Transverse colon (tissue), 4 donors: ENCODE measurements around the gene RAB3D. TPM values are rescaled to one million over a fixed set of nuclear protein-coding genes. Genes with fewer than 3 reads are reported as not detected.
"Not testable (repeated sequence)": the region's sequence is repeated elsewhere in the genome, so short reads cannot be mapped to it uniquely, and the experiment has no call there.

Source experiments
- DNase-seq: peaks from one replicate; pipeline ENCODE4 v3.0.0-alpha.2; 2019
- H3K27ac ChIP-seq, 4 donors: fragments of 200-600 bp; sonication (generic); 2 replicates each; pipeline ENCODE4 v1.5.1; 2016 to 2018; ENCODE audit warnings: inconsistent platforms in 4 of 4
- H3K27me3 ChIP-seq: fragments of 200-600 bp; sonication (generic); 2 replicates; pipeline ENCODE4 v1.5.1; 2017; ENCODE audit warnings: inconsistent platforms
- H3K36me3 ChIP-seq, 4 donors: fragments of 200-600 bp; sonication (generic); 2 replicates each; pipeline ENCODE4 v1.5.1; 2017 to 2019; ENCODE audit warnings: inconsistent platforms in 4 of 4
- H3K4me1 ChIP-seq, 4 donors: fragments of 200-600 bp; sonication (generic); 2 replicates each; pipeline ENCODE4 v1.5.1; 2017 to 2020; ENCODE audit warnings: inconsistent platforms in 4 of 4
- H3K4me3 ChIP-seq, 4 donors: fragments of 200-600 bp; sonication (generic); 1 replicate in 1 of 4; 2 replicates in 3 of 4; pipeline versions ENCODE4 v1.5.1 to v1.6.1; 2017 to 2019; ENCODE audit warnings: inconsistent platforms in 4 of 4
- H3K9me3 ChIP-seq, 2 donors: fragments of 200-600 bp; sonication (generic); 2 replicates each; pipeline ENCODE4 v1.5.1; 2017 to 2019; ENCODE audit warnings: inconsistent platforms in 2 of 2
- CTCF ChIP-seq, 5 experiments: fragments of 200-600 bp in 3 of 5; fragments of 450-650 bp in 2 of 5; sonication (generic) in 3 of 5; IDR thresholded peaks; 1 replicate in 2 of 5; 2 replicates in 3 of 5; pipeline ENCODE4 v1.5.1; 2016 to 2017; ENCODE audit warnings: antibody characterized with exemption in 5 of 5, inconsistent platforms in 3 of 5, mild to moderate bottlenecking in 2 of 5, moderate library complexity in 1 of 5
- EP300 ChIP-seq: sonication (generic); formaldehyde crosslinking; IDR thresholded peaks from one replicate; pipeline ENCODE4 v1.6.1; 2017; ENCODE audit warnings: antibody characterized with exemption, low read depth
- POLR2A ChIP-seq: fragments of 450-650 bp; IDR thresholded peaks from one replicate; pipeline ENCODE4 v1.6.1; 2016; ENCODE audit warnings: antibody characterized with exemption, mild to moderate bottlenecking, moderate library complexity
- POLR2AphosphoS5 ChIP-seq, 3 donors: sonication (generic); formaldehyde crosslinking; IDR thresholded peaks; one replicate each; pipeline ENCODE4 v1.6.1; 2016; ENCODE audit warnings: antibody characterized with exemption in 3 of 3
- WGBS, 2 donors: methylation state at CpG; one replicate each; pipeline ENCODE4 v1.1.5; 2018; ENCODE audit warnings: low coverage in 1 of 2; 5-methylcytosine and 5-hydroxymethylcytosine counted together
- in situ Hi-C, 4 donors: fragments of 200-750 bp; cut with MboI; loops; one replicate each; pipeline versions ENCODE4 v1.15.0 to v1.15.1; 2017; ENCODE audit warnings: low sequenced_read_pairs in 3 of 4, low pct_ligation_motif_present in 1 of 4, low pct_unique_long_range_greater_than_20kb in 1 of 4
- intact Hi-C: fragments of 100-400 bp; cut with DNase I; formaldehyde crosslinking; loops from one replicate; pipeline ENCODE4 v1.15.1; 2023; ENCODE audit warnings: low total_unique reads
- total RNA-seq, 4 donors: library from RNA; depleted of rRNA; stranded (reverse); fragments of >200 nt; gene quantifications; one replicate each; pipeline ENCODE4 v1.1.0, GENCODE V29; 2016

The RAB3D gene
- total RNA-seq, 4 donors from 2014 or later: 16.5 to 41.1 (median 18.6) TPM

- Histone ChIP-seq H3K27ac (no peak overlapping the region), H3K27me3 (no peaks in the 10 kb centered on the region), H3K4me1 (peaks cover 10 to 23% (median 22%) of the 10 kb centered on the region in 4 donors), H3K4me3 (no peak overlapping the region), H3K9me3 (no peaks in the 10 kb centered on the region), H3K36me3 (peaks cover 0 to 28% (median 6%) of the 10 kb centered on the region in 4 donors)
- no peak for DNase-seq
- intact Hi-C loops (no loop called here), in situ Hi-C loops (no loop called here)
- no peak for TF ChIP-seq CTCF (IDR thresholded peaks at IDR 0.05)
- no peak for TF ChIP-seq POLR2AphosphoS5 (IDR thresholded peaks at IDR 0.05)
- TF ChIP-seq POLR2A: no peak
- TF ChIP-seq EP300: no peak
- 95% methylated on average over 17 of the region's 17 CpGs; no CpG with 5 or more reads in 1 of the 2 donors for whole genome bisulfite sequencing, 2 donors
These were observed 3.9 kb downstream of the RAB3D start for GRCh38 chr19:11335449-11336146.

- H3K9me3 ChIP-seq, H3K4me3 ChIP-seq, DNase-seq, in situ Hi-C loops, H3K27ac ChIP-seq, intact Hi-C loops, H3K27me3 ChIP-seq: not testable (repeated sequence)
- 42 to 76% methylated on average over 2 to 9 of the region's 9 CpGs for WGBS, 2 donors
- Histone ChIP-seq H3K4me1 (peaks cover 9 to 15% (median 12%) of the 10 kb centered on the region in 4 donors), H3K36me3 (peaks cover 0 to 28% (median 6%) of the 10 kb centered on the region in 4 donors)
These were observed 5.6 kb downstream of the RAB3D start for GRCh38 chr19:11333838-11334237.

GRCh38 chr19:11332822-11333221, 6.6 kb downstream of the RAB3D start:
- no peak for TF ChIP-seq POLR2AphosphoS5 (IDR thresholded peaks at IDR 0.05)
- in situ Hi-C loops (no loop called here), intact Hi-C loops (no loop called here)
- Histone ChIP-seq H3K9me3 (no peaks in the 10 kb centered on the region), H3K36me3 (peaks cover 0 to 28% (median 8%) of the 10 kb centered on the region in 4 donors), H3K4me1 (peaks cover 0 to 5% (median 2%) of the 10 kb centered on the region in 4 donors), H3K27ac (no peak overlapping the region), H3K4me3 (no peak overlapping the region), H3K27me3 (no peaks in the 10 kb centered on the region)
- WGBS, 2 donors: 96 to 98% methylated on average over 5 of the region's 5 CpGs
- DNase-seq: no peak

- 59 to 82% methylated on average over 4 of the region's 4 CpGs for WGBS, 2 donors
- DNase-seq: no peak
- H3K4me3 ChIP-seq: no peak overlapping the region
- no peaks in the 10 kb centered on the region for H3K27me3 ChIP-seq
- H3K27ac ChIP-seq: peak overlapping the region in 1 of 4 donors; percentile 12
- H3K4me1 ChIP-seq: no peaks in the 10 kb centered on the region
- intact Hi-C loops (no loop called here), in situ Hi-C loops (no loop called here)
- no peaks in the 10 kb centered on the region for H3K9me3 ChIP-seq
- no peak for TF ChIP-seq EP300
- no peak for TF ChIP-seq POLR2A
- TF ChIP-seq CTCF (IDR thresholded peaks at IDR 0.05): no peak
- no peak for TF ChIP-seq POLR2AphosphoS5 (IDR thresholded peaks at IDR 0.05)
- H3K36me3 ChIP-seq: peaks cover 0 to 28% (median 10%) of the 10 kb centered on the region in 4 donors
These were observed 8.0 kb downstream of the RAB3D start for GRCh38 chr19:11331502-11331901.

- in situ Hi-C loops (no loop called here), intact Hi-C loops (no loop called here)
- Histone ChIP-seq H3K4me1 (peaks cover 0 to under 1% (median 0%) of the 10 kb centered on the region in 4 donors), H3K27ac (no peak overlapping the region), H3K9me3 (no peaks in the 10 kb centered on the region), H3K4me3 (no peak overlapping the region), H3K27me3 (no peaks in the 10 kb centered on the region), H3K36me3 (peaks cover 0 to 24% (median 9%) of the 10 kb centered on the region in 4 donors)
- TF ChIP-seq CTCF (IDR thresholded peaks at IDR 0.05): no peak
- no peak for TF ChIP-seq EP300
- TF ChIP-seq POLR2A: no peak
- no peak for TF ChIP-seq POLR2AphosphoS5 (IDR thresholded peaks at IDR 0.05)
- 70 to 77% methylated on average over 4 of the region's 4 CpGs for WGBS, 2 donors
- no peak for DNase-seq
These were observed 9.3 kb downstream of the RAB3D start for GRCh38 chr19:11330127-11330526.
